Neural progenitor cell (in vitro differentiated cells): Measurements from ENCODE around the gene GRAP.
"Not testable (repeated sequence)": the region's sequence is repeated elsewhere in the genome, so short reads cannot be mapped to it uniquely, and the experiment has no call there.

ENCODE experiments used
- CTCF ChIP-seq: fragments of 200-600 bp; sonication (generic); IDR thresholded peaks from 2 replicates; pipeline ENCODE4 v1.5.1; 2017; ENCODE audit warnings: antibody characterized with exemption, mild to moderate bottlenecking
- EZH2 ChIP-seq: fragments of 200-600 bp; sonication (generic); IDR thresholded peaks from 2 replicates; pipeline ENCODE4 v1.6.1; 2017; ENCODE audit warnings: antibody characterized with exemption, mild to moderate bottlenecking, moderate library complexity

GRCh38 chr17:19070318-19071168 lies 23.8 kb upstream of the GRAP start:
- TF ChIP-seq CTCF, EZH2: not testable (repeated sequence)
